IPS-20b (cell line): ENCODE results near the gene KRTAP10-2.

ENCODE experiments used
- H3K27ac ChIP-seq: one replicate; pipeline ENCODE4 v1.5.1; 2013; ENCODE audit warnings: low read length
- H3K27me3 ChIP-seq: 2 replicates; pipeline ENCODE4 v1.6.1; 2013; ENCODE audit warnings: mild to moderate bottlenecking, low read length, inconsistent platforms; ENCODE audit not compliant: insufficient read depth
- H3K36me3 ChIP-seq: 2 replicates; pipeline ENCODE4 v1.6.1; 2013; ENCODE audit warnings: low read depth, mild to moderate bottlenecking, inconsistent platforms, low read length, moderate library complexity; ENCODE audit not compliant: insufficient read depth
- H3K4me1 ChIP-seq: 2 replicates; pipeline ENCODE4 v1.6.1; 2013; ENCODE audit warnings: mild to moderate bottlenecking, control low read depth, inconsistent platforms, low read length, moderate library complexity; ENCODE audit not compliant: insufficient read depth
- H3K4me3 ChIP-seq: 2 replicates; pipeline ENCODE4 v1.5.1; 2013; ENCODE audit warnings: mild to moderate bottlenecking, low read length, inconsistent platforms
- H3K9ac ChIP-seq: 2 replicates; pipeline ENCODE4 v1.6.1; 2013; ENCODE audit warnings: low read depth, mild to moderate bottlenecking, inconsistent platforms, low read length, moderate library complexity
- H3K9me3 ChIP-seq: 2 replicates; pipeline ENCODE4 v1.6.1; 2013; ENCODE audit warnings: mild to moderate bottlenecking, low read depth, low read length, inconsistent platforms; ENCODE audit not compliant: insufficient read depth

KRTAP10-2 gene

GRCh38 chr21:44571844-44572782 lies 20.8 kb upstream of the KRTAP10-2 start:
- Histone ChIP-seq H3K4me3 (no peak overlapping the region), H3K27ac (no peak overlapping the region), H3K36me3 (no peaks in the 10 kb centered on the region), H3K4me1 (no peaks in the 10 kb centered on the region), H3K9ac (no peak overlapping the region), H3K9me3 (peaks cover 3% of the 10 kb centered on the region), H3K27me3 (no peaks in the 10 kb centered on the region)

- no peak overlapping the region for H3K9ac ChIP-seq
- H3K4me1 ChIP-seq = no peaks in the 10 kb centered on the region
- no peaks in the 10 kb centered on the region; the same call in 1 of the 2 replicates for H3K9me3 ChIP-seq
- no peak overlapping the region for H3K27ac ChIP-seq
- no peak overlapping the region for H3K4me3 ChIP-seq
- H3K27me3 ChIP-seq = no peaks in the 10 kb centered on the region
- no peaks in the 10 kb centered on the region for H3K36me3 ChIP-seq
These were observed 20.0 kb upstream of the KRTAP10-2 start for GRCh38 chr21:44571296-44571695.

GRCh38 chr21:44569861-44570517 lies 18.7 kb upstream of the KRTAP10-2 start:
- Histone ChIP-seq H3K4me3 (no peak overlapping the region), H3K9me3 (no peaks in the 10 kb centered on the region; the same call in 1 of the 2 replicates), H3K9ac (no peak overlapping the region), H3K36me3 (no peaks in the 10 kb centered on the region), H3K27ac (no peak overlapping the region), H3K27me3 (no peaks in the 10 kb centered on the region), H3K4me1 (no peaks in the 10 kb centered on the region)

GRCh38 chr21:44568667-44569556 lies 17.6 kb upstream of the KRTAP10-2 start:
- Histone ChIP-seq H3K36me3 (no peaks in the 10 kb centered on the region), H3K27ac (no peak overlapping the region), H3K4me1 (no peaks in the 10 kb centered on the region), H3K27me3 (no peaks in the 10 kb centered on the region), H3K9ac (no peak overlapping the region), H3K4me3 (no peak overlapping the region), H3K9me3 (no peaks in the 10 kb centered on the region; the same call in 1 of the 2 replicates)

GRCh38 chr21:44568261-44568660 lies 17.0 kb upstream of the KRTAP10-2 start:
- H3K4me1 ChIP-seq = no peaks in the 10 kb centered on the region
- H3K27ac ChIP-seq = no peak overlapping the region
- no peaks in the 10 kb centered on the region for H3K36me3 ChIP-seq
- H3K9me3 ChIP-seq = no peaks in the 10 kb centered on the region; the same call in 1 of the 2 replicates
- H3K27me3 ChIP-seq = no peaks in the 10 kb centered on the region
- no peak overlapping the region for H3K4me3 ChIP-seq
- no peak overlapping the region for H3K9ac ChIP-seq

- Histone ChIP-seq H3K27ac (no peak overlapping the region), H3K36me3 (no peaks in the 10 kb centered on the region), H3K9ac (no peak overlapping the region), H3K27me3 (no peaks in the 10 kb centered on the region), H3K9me3 (no peaks in the 10 kb centered on the region; the same call in 1 of the 2 replicates), H3K4me3 (no peak overlapping the region), H3K4me1 (no peaks in the 10 kb centered on the region)
These were observed 16.3 kb upstream of the KRTAP10-2 start for GRCh38 chr21:44567481-44568171.

GRCh38 chr21:44566403-44566802 lies 15.1 kb upstream of the KRTAP10-2 start:
- no peaks in the 10 kb centered on the region for H3K4me1 ChIP-seq
- H3K27ac ChIP-seq = no peak overlapping the region
- no peaks in the 10 kb centered on the region for H3K36me3 ChIP-seq
- no peak overlapping the region for H3K4me3 ChIP-seq
- H3K9ac ChIP-seq = no peak overlapping the region
- H3K9me3 ChIP-seq = no peaks in the 10 kb centered on the region; the same call in 1 of the 2 replicates
- no peaks in the 10 kb centered on the region for H3K27me3 ChIP-seq

- Histone ChIP-seq H3K9me3 (no peaks in the 10 kb centered on the region), H3K4me1 (no peaks in the 10 kb centered on the region), H3K27ac (no peak overlapping the region), H3K9ac (no peak overlapping the region), H3K4me3 (no peak overlapping the region), H3K36me3 (no peaks in the 10 kb centered on the region), H3K27me3 (no peaks in the 10 kb centered on the region)
These were observed 13.7 kb upstream of the KRTAP10-2 start for GRCh38 chr21:44564886-44565598.

GRCh38 chr21:44564099-44564498 lies 12.8 kb upstream of the KRTAP10-2 start:
- Histone ChIP-seq H3K9me3 (no peaks in the 10 kb centered on the region), H3K4me3 (no peak overlapping the region), H3K27me3 (no peaks in the 10 kb centered on the region), H3K36me3 (no peaks in the 10 kb centered on the region), H3K9ac (no peak overlapping the region), H3K4me1 (no peaks in the 10 kb centered on the region), H3K27ac (no peak overlapping the region)

- Histone ChIP-seq H3K4me1 (no peaks in the 10 kb centered on the region), H3K36me3 (no peaks in the 10 kb centered on the region), H3K9me3 (no peaks in the 10 kb centered on the region), H3K4me3 (no peak within 1 kb of the TSS), H3K27me3 (no peaks in the 10 kb centered on the region), H3K27ac (no peak within 1 kb of the TSS), H3K9ac (no peak within 1 kb of the TSS)
These were observed 7.4 kb upstream of the KRTAP10-2 start, which contains the start of gene KRTAP10-3 for GRCh38 chr21:44558695-44559094. Gene KRTAP10-3 (minus strand): TSS chr21:44558795. CDS start chr21:44558715, 80 bp downstream.
